Measurements from ENCODE around the gene TMPRSS11D. TPM values are rescaled to one million over a fixed set of nuclear protein-coding genes. Genes with fewer than 3 reads are reported as not detected.

The TMPRSS11D gene
- total and polyA plus RNA-seq, 7 experiments from 2014 or later: not detected

DNA sequence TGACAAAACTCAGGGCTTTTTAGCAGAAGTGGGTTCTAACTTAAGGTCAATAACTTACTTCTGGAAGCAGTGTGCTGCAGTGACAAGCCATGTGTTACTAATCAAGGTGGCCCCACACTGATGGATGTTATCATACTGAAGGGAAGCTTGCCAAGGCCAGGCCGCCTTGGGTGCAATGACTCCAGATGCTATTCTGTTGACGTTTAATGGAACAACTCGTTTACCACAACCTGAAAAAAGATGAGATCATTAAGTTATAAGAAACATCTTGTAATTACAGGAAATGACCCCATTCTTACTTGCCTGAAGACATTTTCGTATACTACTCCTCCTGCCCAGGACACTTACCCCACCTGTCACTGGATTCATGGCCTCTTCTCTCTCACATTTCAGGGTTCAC, 38.9 kb upstream of the TMPRSS11D start:
- Histone ChIP-seq H3K4me1 (ENCODE audit: control insufficient read depth in 2 of 2, insufficient read depth in 2 of 2, low read length in 2 of 2) (no peaks in the 10 kb centered on the region), H3K9me3 (ENCODE audit: control insufficient read depth in 2 of 3, low read length in 3 of 3) (no peaks in the 10 kb centered on the region), H3K4me3 (ENCODE audit: low read length) (no peak overlapping the region), H3K27ac (ENCODE audit: low read depth, low read length) (no peak overlapping the region), H3K27me3 (ENCODE audit: control insufficient read depth in 2 of 2, insufficient read depth in 2 of 2, low read length in 2 of 2) (no peaks in the 10 kb centered on the region), H3K36me3 (ENCODE audit: control insufficient read depth in 2 of 3, insufficient read depth in 3 of 3, low read length in 3 of 3) (no peaks in the 10 kb centered on the region)
- DNase-seq: no peak
- H3K4me3 Mint-ChIP-seq: no peak overlapping the region
- intact Hi-C loops (cut with micrococcal nuclease): no loop called here
- H3K27ac Mint-ChIP-seq: no peak overlapping the region
- no peak for ATAC-seq
- ChIA-PET CTCF (no interaction called here), POLR2A (no interaction called here)
- H3K36me3 Mint-ChIP-seq: no peaks in the 10 kb centered on the region
- no peaks in the 10 kb centered on the region for H3K4me1 Mint-ChIP-seq
- H3K27me3 Mint-ChIP-seq: peaks cover 0 to 8% (median 4%) of the 10 kb centered on the region in 5 donors
- peaks cover 0 to 7% (median 0%) of the 10 kb centered on the region in 11 donors for H3K9me3 Mint-ChIP-seq

- H3K4me3 ChIP-seq (ENCODE audit: low read length): no peak overlapping the region
- POLR2A ChIA-PET: no interaction called here
- intact Hi-C loops (cut with micrococcal nuclease): no loop called here
- H3K27ac Mint-ChIP-seq: no peak overlapping the region
- ATAC-seq (no peak), DNase-seq (no peak)
- H3K9me3 ChIP-seq (ENCODE audit: control insufficient read depth in 2 of 3, low read length in 3 of 3): no peaks in the 10 kb centered on the region
- H3K27ac ChIP-seq (ENCODE audit: low read depth, low read length): no peak overlapping the region
- H3K36me3 ChIP-seq (ENCODE audit: control insufficient read depth in 2 of 3, insufficient read depth in 3 of 3, low read length in 3 of 3): no peaks in the 10 kb centered on the region
- H3K9me3 Mint-ChIP-seq: no peaks in the 10 kb centered on the region
- H3K4me1 ChIP-seq (ENCODE audit: control insufficient read depth in 2 of 2, insufficient read depth in 2 of 2, low read length in 2 of 2): no peaks in the 10 kb centered on the region
- no peaks in the 10 kb centered on the region for H3K27me3 ChIP-seq (ENCODE audit: control insufficient read depth in 2 of 2, insufficient read depth in 2 of 2, low read length in 2 of 2)
- peaks cover 6 to 12% (median 9%) of the 10 kb centered on the region in 5 donors for H3K27me3 Mint-ChIP-seq
- CTCF ChIA-PET: no interaction called here
- no peaks in the 10 kb centered on the region for H3K36me3 Mint-ChIP-seq
- no peaks in the 10 kb centered on the region for H3K4me1 Mint-ChIP-seq
- no peak overlapping the region for H3K4me3 Mint-ChIP-seq
Observed at GRCh38 chr4:67918428-67918827, 34.6 kb upstream of the TMPRSS11D start.

DNA sequence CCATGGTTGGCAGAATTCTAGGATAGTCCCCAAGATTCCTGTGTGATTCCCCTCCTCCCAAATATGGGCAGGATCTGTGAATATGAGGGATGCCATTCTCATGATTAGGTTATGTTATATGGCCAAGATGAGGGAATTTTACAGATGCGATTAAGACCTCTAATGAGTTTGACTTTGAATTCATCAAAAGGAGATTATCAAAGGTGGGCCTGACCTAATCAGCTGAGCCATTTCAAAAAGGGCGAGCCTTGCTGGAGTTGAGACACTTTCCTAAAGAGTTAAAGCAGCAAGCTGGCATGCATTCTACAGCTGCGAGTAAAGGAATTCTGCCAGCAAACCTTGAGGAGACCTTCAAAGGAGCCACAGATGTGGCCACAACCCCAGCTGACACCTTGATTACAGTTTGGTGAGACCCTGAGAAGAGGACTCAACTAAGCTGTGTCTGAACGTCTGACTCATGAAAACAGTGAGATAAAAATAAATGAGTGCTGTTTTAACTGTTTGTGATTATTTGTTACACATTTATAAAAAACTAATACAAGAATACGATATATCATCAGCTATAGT, 31.7 kb upstream of the TMPRSS11D start:
- Mint-ChIP-seq H3K4me3 (no peak overlapping the region), H3K27ac (no peak overlapping the region), H3K9me3 (no peaks in the 10 kb centered on the region), H3K4me1 (no peaks in the 10 kb centered on the region), H3K27me3 (peaks cover 11 to 23% (median 14%) of the 10 kb centered on the region in 5 donors), H3K36me3 (no peaks in the 10 kb centered on the region)
- Histone ChIP-seq H3K27ac (ENCODE audit: low read depth, low read length) (no peak overlapping the region), H3K4me1 (ENCODE audit: control insufficient read depth in 2 of 2, insufficient read depth in 2 of 2, low read length in 2 of 2) (no peaks in the 10 kb centered on the region), H3K36me3 (ENCODE audit: control insufficient read depth in 2 of 3, insufficient read depth in 3 of 3, low read length in 3 of 3) (no peaks in the 10 kb centered on the region), H3K4me3 (ENCODE audit: low read length) (no peak overlapping the region), H3K9me3 (ENCODE audit: control insufficient read depth in 2 of 3, low read length in 3 of 3) (no peaks in the 10 kb centered on the region), H3K27me3 (ENCODE audit: control insufficient read depth in 2 of 2, insufficient read depth in 2 of 2, low read length in 2 of 2) (no peaks in the 10 kb centered on the region)
- intact Hi-C loops (cut with micrococcal nuclease): no loop called here
- CTCF ChIA-PET: no interaction called here
- ATAC-seq (no peak), DNase-seq (no peak)
- POLR2A ChIA-PET: no interaction called here

DNA sequence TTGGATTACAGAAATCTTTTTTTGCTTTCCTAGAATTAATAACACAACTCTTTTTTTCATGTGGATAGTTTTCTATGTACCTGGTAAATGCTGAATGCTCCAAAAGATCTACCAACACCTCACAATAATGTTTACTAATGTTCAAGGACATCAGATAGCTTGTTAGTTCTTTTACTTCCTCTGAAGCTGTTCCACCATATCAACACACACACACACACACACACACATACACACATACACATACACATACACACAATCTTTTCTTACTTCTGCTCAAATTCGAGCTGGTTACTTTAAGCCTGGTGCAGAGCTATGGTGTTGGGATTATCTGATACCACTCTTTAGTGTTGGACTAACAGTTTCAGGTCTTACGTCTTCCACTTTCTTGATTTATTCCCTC, 28.3 kb upstream of the TMPRSS11D start:
- ATAC-seq (no peak), DNase-seq (no peak)
- Mint-ChIP-seq H3K4me3 (no peak overlapping the region), H3K9me3 (no peaks in the 10 kb centered on the region), H3K27me3 (peaks cover 3 to 22% (median 14%) of the 10 kb centered on the region in 5 donors), H3K27ac (no peak overlapping the region), H3K36me3 (no peaks in the 10 kb centered on the region), H3K4me1 (peaks cover 0 to 2% (median 0%) of the 10 kb centered on the region in 7 donors)
- POLR2A ChIA-PET: interaction anchor here (0.8 kb wide), 1 partner anchor 1972 kb away, joined by 3 read pairs; no protein-coding TSS in a partner anchor
- Histone ChIP-seq H3K27ac (ENCODE audit: low read depth, low read length) (no peak overlapping the region), H3K9me3 (ENCODE audit: control insufficient read depth in 2 of 3, low read length in 3 of 3) (no peaks in the 10 kb centered on the region), H3K27me3 (ENCODE audit: control insufficient read depth in 2 of 2, insufficient read depth in 2 of 2, low read length in 2 of 2) (no peaks in the 10 kb centered on the region), H3K4me3 (ENCODE audit: low read length) (no peak overlapping the region), H3K36me3 (ENCODE audit: control insufficient read depth in 2 of 3, insufficient read depth in 3 of 3, low read length in 3 of 3) (no peaks in the 10 kb centered on the region), H3K4me1 (ENCODE audit: control insufficient read depth in 2 of 2, insufficient read depth in 2 of 2, low read length in 2 of 2) (no peaks in the 10 kb centered on the region)
- CTCF ChIA-PET: interaction anchor here (0.7 to 1.0 kb wide), 2 partner anchors 30 to 49 kb away, joined by 3 read pairs; no protein-coding TSS in a partner anchor
- intact Hi-C loops (cut with micrococcal nuclease): loop anchor here in 1 of 2 donors (5.0 kb wide), 1 partner anchor 165 kb away; no protein-coding TSS in a partner anchor

- Mint-ChIP-seq H3K36me3 (no peaks in the 10 kb centered on the region), H3K27ac (no peak overlapping the region), H3K27me3 (peaks cover 3 to 22% (median 14%) of the 10 kb centered on the region in 5 donors), H3K9me3 (peaks cover 0 to 1% (median 0%) of the 10 kb centered on the region in 11 donors), H3K4me1 (peaks cover 0 to 2% (median 0%) of the 10 kb centered on the region in 7 donors), H3K4me3 (no peak overlapping the region)
- no peaks in the 10 kb centered on the region for H3K4me1 ChIP-seq (ENCODE audit: control insufficient read depth in 2 of 2, insufficient read depth in 2 of 2, low read length in 2 of 2)
- no peak overlapping the region for H3K27ac ChIP-seq (ENCODE audit: low read depth, low read length)
- ATAC-seq: no peak
- intact Hi-C loops (cut with micrococcal nuclease): loop anchor here in 1 of 2 donors (5.0 kb wide), 1 partner anchor 164 kb away; no protein-coding TSS in a partner anchor
- no peak overlapping the region for H3K4me3 ChIP-seq (ENCODE audit: low read length)
- H3K27me3 ChIP-seq (ENCODE audit: control insufficient read depth in 2 of 2, insufficient read depth in 2 of 2, low read length in 2 of 2): no peaks in the 10 kb centered on the region
- no peaks in the 10 kb centered on the region for H3K36me3 ChIP-seq (ENCODE audit: control insufficient read depth in 2 of 3, insufficient read depth in 3 of 3, low read length in 3 of 3)
- ChIA-PET POLR2A (no interaction called here), CTCF (interaction anchor here (0.7 to 1.0 kb wide), 2 partner anchors 30 to 49 kb away, joined by 3 read pairs; no protein-coding TSS in a partner anchor)
- no peaks in the 10 kb centered on the region for H3K9me3 ChIP-seq (ENCODE audit: control insufficient read depth in 2 of 3, low read length in 3 of 3)
- DNase-seq: no peak
Observed at GRCh38 chr4:67911638-67912037, 27.8 kb upstream of the TMPRSS11D start.

GRCh38 chr4:67911141-67911540, 27.3 kb upstream of the TMPRSS11D start:
- no peaks in the 10 kb centered on the region for H3K36me3 ChIP-seq (ENCODE audit: control insufficient read depth in 2 of 3, insufficient read depth in 3 of 3, low read length in 3 of 3)
- ChIA-PET POLR2A (no interaction called here), CTCF (interaction anchor here (0.6 to 1.0 kb wide), 2 partner anchors 31 to 358 kb away, joined by 3 read pairs; no protein-coding TSS in a partner anchor)
- H3K27me3 ChIP-seq (ENCODE audit: control insufficient read depth in 2 of 2, insufficient read depth in 2 of 2, low read length in 2 of 2): no peaks in the 10 kb centered on the region
- ATAC-seq (no peak), DNase-seq (no peak)
- intact Hi-C loops (cut with micrococcal nuclease): loop anchor here in 1 of 2 donors (5.0 kb wide), 1 partner anchor 164 kb away; no protein-coding TSS in a partner anchor
- Mint-ChIP-seq H3K4me1 (peaks cover 0 to 2% (median 0%) of the 10 kb centered on the region in 7 donors), H3K4me3 (no peak overlapping the region), H3K9me3 (peaks cover 0 to 6% (median 0%) of the 10 kb centered on the region in 11 donors), H3K36me3 (no peaks in the 10 kb centered on the region), H3K27ac (no peak overlapping the region), H3K27me3 (peaks cover 3 to 22% (median 14%) of the 10 kb centered on the region in 5 donors)
- H3K4me3 ChIP-seq (ENCODE audit: low read length): no peak overlapping the region
- no peaks in the 10 kb centered on the region for H3K9me3 ChIP-seq (ENCODE audit: control insufficient read depth in 2 of 3, low read length in 3 of 3)
- no peaks in the 10 kb centered on the region for H3K4me1 ChIP-seq (ENCODE audit: control insufficient read depth in 2 of 2, insufficient read depth in 2 of 2, low read length in 2 of 2)
- no peak overlapping the region for H3K27ac ChIP-seq (ENCODE audit: low read depth, low read length)

- Mint-ChIP-seq H3K36me3 (peaks cover 0 to 4% (median 0%) of the 10 kb centered on the region in 5 donors), H3K27me3 (peaks cover 3 to 22% (median 9%) of the 10 kb centered on the region in 5 donors), H3K9me3 (peaks cover 0 to 12% (median 2%) of the 10 kb centered on the region in 11 donors), H3K4me1 (peaks cover 0 to 2% (median 0%) of the 10 kb centered on the region in 7 donors), H3K4me3 (no peak overlapping the region), H3K27ac (no peak overlapping the region)
- Histone ChIP-seq H3K27me3 (ENCODE audit: control insufficient read depth in 2 of 2, insufficient read depth in 2 of 2, low read length in 2 of 2) (no peaks in the 10 kb centered on the region), H3K4me1 (ENCODE audit: control insufficient read depth in 2 of 2, insufficient read depth in 2 of 2, low read length in 2 of 2) (no peaks in the 10 kb centered on the region), H3K27ac (ENCODE audit: low read depth, low read length) (no peak overlapping the region), H3K4me3 (ENCODE audit: low read length) (no peak overlapping the region), H3K9me3 (ENCODE audit: control insufficient read depth in 2 of 3, low read length in 3 of 3) (no peaks in the 10 kb centered on the region), H3K36me3 (ENCODE audit: control insufficient read depth in 2 of 3, insufficient read depth in 3 of 3, low read length in 3 of 3) (no peaks in the 10 kb centered on the region)
- CTCF ChIA-PET: interaction anchor here (0.6 to 0.9 kb wide), 3 partner anchors 162 to 360 kb away, joined by 3 read pairs; no protein-coding TSS in a partner anchor
- intact Hi-C loops (cut with micrococcal nuclease): loop anchor here (1.0 to 5.0 kb wide), 3 partner anchors 163 to 361 kb away; no protein-coding TSS in a partner anchor
- no peak for ATAC-seq
- POLR2A ChIA-PET: interaction anchor here (0.8 kb wide), 1 partner anchor 11 kb away, joined by 3 read pairs; no protein-coding TSS in a partner anchor
- DNase-seq: no peak
Observed at GRCh38 chr4:67910585-67910905, 26.7 kb upstream of the TMPRSS11D start.
